ENCODE data around the gene ADAP1. TPM values are rescaled to one million over a fixed set of nuclear protein-coding genes. Genes with fewer than 3 reads are reported as not detected.
A peak's percentile ranks its signal among the peaks of the same experiment; 100 is the strongest.

Gene ADAP1
- total and polyA plus RNA-seq, 2 of the 13 experiments (the other 11 are each of a cell fraction or from before 2014, with no cell fraction given): 10.5 to 24.6 TPM

GRCh38 chr7:875051-875450, 79.4 kb downstream of the ADAP1 start:
- 90% methylated on average over 7 of the region's 7 CpGs for WGBS (ENCODE audit: low lambda C conversion rate)
- in situ Hi-C loops (cut with HindIII; ENCODE audit: extremely low pct_ligation_motif_present, low pct_unique_long_range_greater_than_20kb): no loop called here
- POLR2A ChIA-PET: interaction anchor here (1.1 to 1.3 kb wide), 2 partner anchors 27 to 102 kb away, joined by 3 to 6 read pairs; no protein-coding TSS in a partner anchor

More at GRCh38 chr7:875051-875450, 79.4 kb downstream of the ADAP1 start:
- no peak for FAIRE-seq
- CTCF ChIA-PET (ENCODE audit: low intra/inter-chr PET ratio, low total read pairs): no interaction called here
- no peak overlapping the region for H3K4me3 ChIP-seq (replicated peaks in 1 of 3; ENCODE audit: insufficient read depth in 1 of 3, low read depth in 2 of 3, low read length in 3 of 3)
- H3K36me3 ChIP-seq (replicated peaks in 1 of 2; ENCODE audit: control insufficient read depth in 1 of 2, insufficient read depth in 2 of 2, low read length in 2 of 2): peaks cover 5 to 25% of the 10 kb centered on the region in 2 experiments
- no peaks in the 10 kb centered on the region for H3K9me3 ChIP-seq (ENCODE audit: low read length)
- no peak overlapping the region for H3K9ac ChIP-seq (ENCODE audit: insufficient read depth, low read depth, low read length)
- H3K27me3 ChIP-seq (ENCODE audit: control insufficient read depth in 1 of 2, insufficient read depth in 2 of 2, low read length in 2 of 2): no peaks in the 10 kb centered on the region
- no peak for ATAC-seq
- intact Hi-C loops (cut with micrococcal nuclease; ENCODE audit: unreplicated experiment): loop anchor here (5.0 to 10.0 kb wide), 2 partner anchors 60 to 77 kb away; partner anchors contain the start of gene ADAP1
- H3K4me2 ChIP-seq (ENCODE audit: low read depth, low read length): no peak overlapping the region
- BruUV-seq (replicated peaks): no TSS peak
- no peak overlapping the region for H2AFZ ChIP-seq (ENCODE audit: low read length)
- peak overlapping the region; percentile 61 for H3K27ac ChIP-seq (ENCODE audit: extremely low read length, insufficient read depth, low read length)
- TF ChIP-seq ZNF329 (CRISPR knock-in tag; IDR thresholded peaks at IDR 0.05; ENCODE audit: low read depth) (no peak), ZNF556 (CRISPR knock-in tag; IDR thresholded peaks at IDR 0.05; ENCODE audit: borderline replicate concordance) (no peak), ZNF569 (CRISPR knock-in tag; IDR thresholded peaks at IDR 0.05; ENCODE audit: borderline replicate concordance) (no peak), SMARCE1 (IDR thresholded peaks at IDR 0.05; ENCODE audit: borderline replicate concordance) (no peak), PLRG1 (conservative IDR thresholded peaks at IDR 0.05) (no peak), ZFP91 (CRISPR knock-in tag; IDR thresholded peaks at IDR 0.05; ENCODE audit: borderline replicate concordance) (no peak), ZKSCAN8 (CRISPR knock-in tag; IDR thresholded peaks at IDR 0.05; ENCODE audit: borderline replicate concordance) (no peak)
- no peak for DNase-seq (ENCODE audit: low spot score)
- peaks cover 32% of the 10 kb centered on the region for H3K4me1 ChIP-seq (ENCODE audit: insufficient read depth, low read length)
- peaks cover 17% of the 10 kb centered on the region; the same call in 1 of the 2 replicates for H4K20me1 ChIP-seq (ENCODE audit: insufficient read depth, low read length)
- H3K79me2 ChIP-seq (ENCODE audit: insufficient read depth, low read length): peaks cover 23% of the 10 kb centered on the region
